B cell (primary cell): ENCODE results near the gene ROBO2. TPM values are rescaled to one million over a fixed set of nuclear protein-coding genes. Genes with fewer than 3 reads are reported as not detected.
"Not testable (repeated sequence)": the region's sequence is repeated elsewhere in the genome, so short reads cannot be mapped to it uniquely, and the experiment has no call there.

Source experiments
- ATAC-seq: fragments of 200-7000 bp; cut with Tn5 transposase; one replicate; pipeline ENCODE4 v1.10.0; 2021; ENCODE audit warnings: low read depth, mild to moderate bottlenecking, moderate number of reproducible peaks, moderate library complexity
- CTCF ChIA-PET: fragments of 350-600 bp; sonication (Branson Sonifier 250); formaldehyde crosslinking; loops from one replicate; lab custom pipeline; 2021; ENCODE audit warnings: antibody characterized with exemption, inconsistent platforms; lab: Charles Lee
- POLR2A ChIA-PET: fragments of 350-600 bp; sonication (Branson Sonifier 250); formaldehyde crosslinking; loops from one replicate; lab custom pipeline; 2021; ENCODE audit warnings: antibody characterized with exemption; lab: Charles Lee
- DNase-seq: peaks from one replicate; pipeline ENCODE4 v3.0.0; 2013
- H2AFZ ChIP-seq: 2 replicates; pipeline ENCODE4 v1.6.1; 2012; ENCODE audit warnings: mild to moderate bottlenecking, low read depth, low read length; ENCODE audit not compliant: insufficient read depth, poor library complexity, severe bottlenecking
- H3K27ac ChIP-seq, 2 donors: 1 replicate in 1 of 2; 2 replicates in 1 of 2; pipeline ENCODE4 v1.5.1; 2012 to 2013; ENCODE audit warnings: low read length in 2 of 2, mild to moderate bottlenecking in 2 of 2, moderate library complexity in 1 of 2
- H3K27me3 ChIP-seq, 4 experiments: fragments of 200-600 bp in 1 of 4; sonication (generic) in 1 of 4; replicated peaks in 1 of 4; 1 replicate in 2 of 4; 2 replicates in 2 of 4; pipeline versions ENCODE4 v1.6.1 to v1.7.0; 2013 to 2016; ENCODE audit warnings: low read length in 3 of 4, mild to moderate bottlenecking in 2 of 4, mixed read lengths in 1 of 4, moderate library complexity in 1 of 4; ENCODE audit not compliant: insufficient read depth in 4 of 4, control insufficient read depth in 3 of 4; ENCODE audit errors: control extremely low read depth in 1 of 4
- H3K36me3 ChIP-seq, 2 experiments: replicated peaks in 1 of 2; 1 replicate in 1 of 2; 2 replicates in 1 of 2; pipeline versions ENCODE4 v1.6.1 to v1.7.1; 2013; ENCODE audit warnings: low read length in 1 of 2; ENCODE audit not compliant: insufficient read depth in 2 of 2, control insufficient read depth in 1 of 2; ENCODE audit errors: control extremely low read depth in 1 of 2, extremely low read depth in 1 of 2
- H3K4me1 ChIP-seq, 2 donors: fragments of 200-600 bp in 1 of 2; sonication (generic) in 1 of 2; 1 replicate in 1 of 2; 2 replicates in 1 of 2; pipeline versions ENCODE4 v1.5.1 to v1.6.1; 2013 to 2017; ENCODE audit warnings: low read length in 2 of 2; ENCODE audit not compliant: control insufficient read depth in 2 of 2, insufficient read depth in 2 of 2
- H3K4me2 ChIP-seq: replicated peaks from 2 replicates; pipeline ENCODE3; 2012; ENCODE audit warnings: mild to moderate bottlenecking, low read depth, low read length; ENCODE audit not compliant: poor library complexity, severe bottlenecking
- H3K4me3 ChIP-seq, 5 experiments: fragments of 200-600 bp in 1 of 5; sonication (generic) in 1 of 5; 1 replicate in 3 of 5; 2 replicates in 2 of 5; pipeline versions ENCODE4 v1.5.1 to v1.7.0; 2011 to 2016; ENCODE audit warnings: low read length in 4 of 5, mild to moderate bottlenecking in 4 of 5, low read depth in 2 of 5, control low read depth in 1 of 5, moderate library complexity in 1 of 5; ENCODE audit not compliant: insufficient read depth in 1 of 5; ENCODE audit errors: control extremely low read depth in 1 of 5, extremely low read depth in 1 of 5
- H3K79me2 ChIP-seq: fragments of 200-600 bp; sonication (generic); one replicate; pipeline ENCODE4 v1.6.0; 2016; ENCODE audit warnings: low read length; ENCODE audit not compliant: control insufficient read depth, insufficient read depth
- H3K9ac ChIP-seq: fragments of 200-600 bp; sonication (generic); 2 replicates; pipeline ENCODE4 v1.6.1; 2017; ENCODE audit warnings: mild to moderate bottlenecking, low read length, moderate library complexity
- H3K9me3 ChIP-seq, 3 donors: one replicate each; pipeline versions ENCODE4 v1.6.1 to v1.7.1; 2013; ENCODE audit warnings: low read length in 2 of 3; ENCODE audit not compliant: control insufficient read depth in 2 of 3, insufficient read depth in 1 of 3; ENCODE audit errors: control extremely low read depth in 1 of 3
- H4K20me1 ChIP-seq: 2 replicates; pipeline ENCODE4 v1.6.0; 2012; ENCODE audit warnings: mild to moderate bottlenecking, low read length; ENCODE audit not compliant: insufficient read depth, control insufficient read depth, poor library complexity, severe bottlenecking
- H3K27ac Mint-ChIP-seq: one replicate; pipeline ENCODE4 v1.8.0; 2021; ENCODE audit warnings: mixed read lengths
- H3K27me3 Mint-ChIP-seq: one replicate; pipeline ENCODE4 v1.8.0; 2021; ENCODE audit warnings: mixed read lengths
- H3K4me1 Mint-ChIP-seq: one replicate; pipeline ENCODE4 v1.8.0; 2021; ENCODE audit warnings: mixed read lengths
- H3K4me3 Mint-ChIP-seq: one replicate; pipeline ENCODE4 v1.8.0; 2021; ENCODE audit warnings: mixed read lengths
- H3K9me3 Mint-ChIP-seq: one replicate; pipeline ENCODE4 v1.8.0; 2022; ENCODE audit warnings: mixed read lengths; ENCODE audit not compliant: insufficient read depth
- CTCF ChIP-seq: fragments of 200-600 bp; IDR thresholded peaks from one replicate; pipeline ENCODE4 v1.8.0; 2022; ENCODE audit warnings: antibody characterized with exemption, mild to moderate bottlenecking
- EZH2 ChIP-seq: IDR thresholded peaks from 2 replicates; pipeline ENCODE4 v1.6.1; 2012; ENCODE audit warnings: borderline replicate concordance, low read depth, mild to moderate bottlenecking, moderate library complexity, low read length; ENCODE audit not compliant: insufficient read depth, poor library complexity, severe bottlenecking
- WGBS: methylation state at CpG from one replicate; pipeline ENCODE4 v1.1.5; 2013; ENCODE audit warnings: missing lambda C conversion rate; ENCODE audit not compliant: insufficient coverage; 5-methylcytosine and 5-hydroxymethylcytosine counted together
- intact Hi-C: fragments of 100-400 bp; cut with micrococcal nuclease; formaldehyde crosslinking; loops from one replicate; pipeline ENCODE4 v1.10.0; 2022
- polyA plus RNA-seq: library from polyadenylated mRNA; depleted of rRNA; stranded (reverse); fragments of >200 nt; gene quantifications from 2 replicates; pipeline ENCODE4 v1.2.3, GENCODE V29; 2012
- total RNA-seq, 2 donors: library from RNA; stranded (reverse); fragments of 120-200 nt in 1 of 2; gene quantifications; 1 replicate in 1 of 2; 2 replicates in 1 of 2; pipeline versions ENCODE4 v1.2.3 to v1.2.4, GENCODE V29; 2013 to 2022

Gene ROBO2
- total and polyA plus RNA-seq, 2 donors (not counting 1 experiment from before 2014, with no cell fraction given) = not detected

- Mint-ChIP-seq H3K9me3 (peaks cover 3% of the 10 kb centered on the region), H3K27me3 (no peaks in the 10 kb centered on the region), H3K4me1 (no peaks in the 10 kb centered on the region), H3K27ac (no peak overlapping the region), H3K4me3 (no peak overlapping the region)
- Histone ChIP-seq H3K4me2 (no peak overlapping the region), H3K9me3 (no peaks in the 10 kb centered on the region), H2AFZ (no peak overlapping the region), H3K27ac (no peak overlapping the region), H3K9ac (no peak overlapping the region), H3K36me3 (no peaks in the 10 kb centered on the region), H3K4me3 (no peak overlapping the region), H3K27me3 (no peaks in the 10 kb centered on the region), H4K20me1 (no peaks in the 10 kb centered on the region), H3K4me1 (no peaks in the 10 kb centered on the region), H3K79me2 (no peaks in the 10 kb centered on the region)
- TF ChIP-seq EZH2 (no peak), CTCF (no peak)
- no peak for DNase-seq
- CTCF ChIA-PET = no interaction called here
- WGBS = no CpG with 5 or more reads among the region's 1 CpG
- ATAC-seq = no peak
- intact Hi-C loops = no loop called here
- POLR2A ChIA-PET = no interaction called here
Measured at GRCh38 chr3:77404871-77405270, 365.0 kb downstream of the ROBO2 start.

GRCh38 chr3:77407441-77407840, 367.5 kb downstream of the ROBO2 start:
- Mint-ChIP-seq H3K27me3 (no peaks in the 10 kb centered on the region), H3K9me3 (peaks cover 3% of the 10 kb centered on the region), H3K4me3 (no peak overlapping the region), H3K4me1 (no peaks in the 10 kb centered on the region), H3K27ac (no peak overlapping the region)
- Histone ChIP-seq H4K20me1 (no peaks in the 10 kb centered on the region), H3K27me3 (no peaks in the 10 kb centered on the region), H3K27ac (no peak overlapping the region), H3K4me3 (no peak overlapping the region), H3K9ac (no peak overlapping the region), H3K4me2 (no peak overlapping the region), H3K4me1 (no peaks in the 10 kb centered on the region), H3K79me2 (no peaks in the 10 kb centered on the region), H3K36me3 (no peaks in the 10 kb centered on the region), H2AFZ (no peak overlapping the region), H3K9me3 (no peaks in the 10 kb centered on the region)
- ChIA-PET CTCF (no interaction called here), POLR2A (no interaction called here)
- no CpG with 5 or more reads among the region's 3 CpGs for WGBS
- no peak for DNase-seq
- no peak for ATAC-seq
- TF ChIP-seq EZH2 (no peak), CTCF (no peak)
- intact Hi-C loops = no loop called here

- H4K20me1 ChIP-seq, H3K9ac ChIP-seq, ATAC-seq, H3K27ac ChIP-seq, H3K9me3 ChIP-seq, H3K9me3 Mint-ChIP-seq, H3K27me3 Mint-ChIP-seq, H3K4me1 ChIP-seq, H3K4me1 Mint-ChIP-seq, H2AFZ ChIP-seq, H3K4me3 ChIP-seq, H3K27ac Mint-ChIP-seq, intact Hi-C loops, H3K36me3 ChIP-seq, DNase-seq, CTCF ChIA-PET, H3K27me3 ChIP-seq, H3K4me3 Mint-ChIP-seq, H3K79me2 ChIP-seq, H3K4me2 ChIP-seq, POLR2A ChIA-PET: not testable (repeated sequence)
- 100% methylated on average over 1 of the region's 1 CpG for WGBS
Measured at GRCh38 chr3:77410334-77410733, 370.4 kb downstream of the ROBO2 start.
